Activated naive CD4-positive, alpha-beta T cell treated with anti-CD3 and anti-CD28 coated beads, Interleukin-2, amount 10 ng/mL, durations not matched to agents 7 days and 5 days (primary cell): ENCODE data around the gene JRKL.
"Not testable (repeated sequence)": the region's sequence is repeated elsewhere in the genome, so short reads cannot be mapped to it uniquely, and the experiment has no call there.

Experiments used
- CTCF ChIA-PET: fragments of 350-600 bp; sonication (Branson Sonifier 250); formaldehyde crosslinking; loops from one replicate; lab custom pipeline; 2021; ENCODE audit warnings: antibody characterized with exemption; lab: Charles Lee
- DNase-seq: peaks from one replicate; pipeline ENCODE4 v3.0.0-alpha.2; 2020
- H3K27ac Mint-ChIP-seq: one replicate; pipeline ENCODE4 v1.8.0; 2021; ENCODE audit warnings: mild to moderate bottlenecking, moderate library complexity, mixed read lengths
- H3K27me3 Mint-ChIP-seq: one replicate; pipeline ENCODE4 v1.8.0; 2021; ENCODE audit warnings: mild to moderate bottlenecking, mixed read lengths
- H3K36me3 Mint-ChIP-seq: one replicate; pipeline ENCODE4 v1.8.0; 2021; ENCODE audit warnings: mixed read lengths
- H3K4me1 Mint-ChIP-seq: one replicate; pipeline ENCODE4 v1.8.0; 2021; ENCODE audit warnings: mixed read lengths
- H3K4me3 Mint-ChIP-seq: one replicate; pipeline ENCODE4 v1.8.0; 2021; ENCODE audit warnings: mild to moderate bottlenecking, moderate library complexity, mixed read lengths
- H3K9me3 Mint-ChIP-seq: one replicate; pipeline ENCODE4 v1.8.0; 2021; ENCODE audit warnings: mixed read lengths

The JRKL gene

GRCh38 chr11:96413408-96413807, 23.6 kb downstream of the JRKL start:
- H3K9me3 Mint-ChIP-seq: no peaks in the 10 kb centered on the region
- H3K36me3 Mint-ChIP-seq: no peaks in the 10 kb centered on the region
- CTCF ChIA-PET: interaction anchor here (0.6 to 3.0 kb wide), 4 partner anchors 12 to 1266 kb away, joined by 3 to 9 read pairs (median 5); no protein-coding TSS in a partner anchor
- H3K4me3 Mint-ChIP-seq: no peak overlapping the region
- H3K4me1 Mint-ChIP-seq: no peaks in the 10 kb centered on the region
- no peak overlapping the region for H3K27ac Mint-ChIP-seq
- DNase-seq: no peak
- peaks cover 8% of the 10 kb centered on the region for H3K27me3 Mint-ChIP-seq

GRCh38 chr11:96424693-96425092, 34.9 kb downstream of the JRKL start:
- Mint-ChIP-seq H3K9me3 (no peaks in the 10 kb centered on the region), H3K4me1 (no peaks in the 10 kb centered on the region), H3K27ac (no peak overlapping the region), H3K36me3 (no peaks in the 10 kb centered on the region), H3K4me3 (no peak overlapping the region), H3K27me3 (peaks cover 20% of the 10 kb centered on the region)
- CTCF ChIA-PET: interaction anchor here (0.6 to 2.7 kb wide), 10 partner anchors 10 to 1273 kb away, joined by 3 to 25 read pairs (median 3); no protein-coding TSS in a partner anchor
- no peak for DNase-seq

GRCh38 chr11:96430668-96431067, 40.9 kb downstream of the JRKL start:
- Mint-ChIP-seq H3K9me3 (no peaks in the 10 kb centered on the region), H3K27me3 (peaks cover 29% of the 10 kb centered on the region), H3K4me1 (no peaks in the 10 kb centered on the region), H3K36me3 (no peaks in the 10 kb centered on the region), H3K27ac (no peak overlapping the region), H3K4me3 (no peak overlapping the region)
- CTCF ChIA-PET: interaction anchor here (1.1 to 1.3 kb wide), 2 partner anchors 582 to 594 kb away, joined by 4 read pairs; no protein-coding TSS in a partner anchor
- no peak for DNase-seq

- peaks cover 33% of the 10 kb centered on the region for H3K27me3 Mint-ChIP-seq
- H3K27ac Mint-ChIP-seq, H3K36me3 Mint-ChIP-seq, H3K4me1 Mint-ChIP-seq, H3K4me3 Mint-ChIP-seq, DNase-seq, H3K9me3 Mint-ChIP-seq, CTCF ChIA-PET: not testable (repeated sequence)
Measured at GRCh38 chr11:96432654-96433053, 42.8 kb downstream of the JRKL start.
